ENCODE measurements around the gene PDZD4.

GRCh38 chrX:153878969-153879653, 48.8 kb upstream of the PDZD4 start:
- no peak for TF ChIP-seq CTCF (IDR thresholded peaks at IDR 0.05; ENCODE audit: low read length)
- no peak for TF ChIP-seq EZH2 (IDR thresholded peaks at IDR 0.05; ENCODE audit: borderline replicate concordance, low read length)
